Epithelial cell of proximal tubule (primary cell): ENCODE data around the gene PRLR. TPM values are rescaled to one million over a fixed set of nuclear protein-coding genes. Genes with fewer than 3 reads are reported as not detected.

ENCODE experiments used
- DNase-seq: peaks from one replicate; pipeline ENCODE4 v3.0.0-alpha.2; 2011; ENCODE audit warnings: low read depth
- H3K4me3 ChIP-seq: 2 replicates; pipeline ENCODE4 v1.5.1; 2011; ENCODE audit warnings: low read depth, mild to moderate bottlenecking, low read length
- total RNA-seq: library from RNA; depleted of rRNA; stranded (reverse); fragments of >200 nt; gene quantifications from 2 replicates; pipeline ENCODE4 v1.2.3, GENCODE V29; 2015
- TF ChIP-seq, protein P1 (sequence below): conservative IDR thresholded peaks from 2 replicates; pipeline ENCODE4 v1.5.1; 2012; ENCODE audit warnings: low read depth, mild to moderate bottlenecking, low read length

PRLR gene
- total RNA-seq, 1 donor from 2014 or later, result 0.35 TPM

DNA sequence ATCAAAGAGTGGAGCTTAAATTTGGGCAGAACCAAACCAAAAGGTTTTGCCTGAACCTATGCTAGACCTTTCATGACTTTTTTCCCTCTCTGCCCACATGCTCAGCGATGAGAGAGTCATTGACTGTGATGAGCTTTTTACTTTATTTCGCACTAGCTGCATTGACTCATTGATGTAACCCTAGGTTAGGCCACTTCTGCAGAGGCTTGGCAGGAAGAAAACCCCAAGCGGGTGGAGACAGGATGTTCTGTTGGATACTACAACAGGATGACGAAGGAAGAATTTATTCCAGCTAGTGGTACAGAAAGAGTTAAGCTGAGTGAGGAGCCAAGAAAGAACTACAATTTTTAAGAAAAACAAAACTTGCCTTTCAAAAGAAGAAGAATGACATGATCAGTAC, 201.0 kb downstream of the PRLR start:
- DNase-seq, result peak; percentile 85
- no peak overlapping the region for H3K4me3 ChIP-seq
- TF ChIP-seq, protein P1, sequence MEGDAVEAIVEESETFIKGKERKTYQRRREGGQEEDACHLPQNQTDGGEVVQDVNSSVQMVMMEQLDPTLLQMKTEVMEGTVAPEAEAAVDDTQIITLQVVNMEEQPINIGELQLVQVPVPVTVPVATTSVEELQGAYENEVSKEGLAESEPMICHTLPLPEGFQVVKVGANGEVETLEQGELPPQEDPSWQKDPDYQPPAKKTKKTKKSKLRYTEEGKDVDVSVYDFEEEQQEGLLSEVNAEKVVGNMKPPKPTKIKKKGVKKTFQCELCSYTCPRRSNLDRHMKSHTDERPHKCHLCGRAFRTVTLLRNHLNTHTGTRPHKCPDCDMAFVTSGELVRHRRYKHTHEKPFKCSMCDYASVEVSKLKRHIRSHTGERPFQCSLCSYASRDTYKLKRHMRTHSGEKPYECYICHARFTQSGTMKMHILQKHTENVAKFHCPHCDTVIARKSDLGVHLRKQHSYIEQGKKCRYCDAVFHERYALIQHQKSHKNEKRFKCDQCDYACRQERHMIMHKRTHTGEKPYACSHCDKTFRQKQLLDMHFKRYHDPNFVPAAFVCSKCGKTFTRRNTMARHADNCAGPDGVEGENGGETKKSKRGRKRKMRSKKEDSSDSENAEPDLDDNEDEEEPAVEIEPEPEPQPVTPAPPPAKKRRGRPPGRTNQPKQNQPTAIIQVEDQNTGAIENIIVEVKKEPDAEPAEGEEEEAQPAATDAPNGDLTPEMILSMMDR, result no peak

DNA sequence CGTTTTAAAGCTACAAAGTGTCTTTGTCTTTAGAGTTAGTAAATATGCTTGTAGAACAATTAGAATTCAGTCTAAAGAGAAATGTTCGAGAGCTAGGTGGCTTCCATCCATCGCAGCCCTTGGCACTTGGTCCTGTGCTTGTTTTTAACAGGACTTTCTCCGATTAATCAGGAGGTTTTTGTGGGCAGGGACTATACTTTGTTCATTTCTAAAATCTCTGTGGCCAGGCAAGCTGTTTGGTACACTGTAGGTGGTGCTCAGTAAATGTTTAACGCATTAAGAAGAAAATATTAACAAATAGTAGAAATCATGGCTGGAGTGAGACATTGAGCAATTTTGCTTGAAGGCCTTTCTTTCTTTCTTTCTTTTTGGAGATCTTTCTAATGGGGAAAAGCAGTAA, 203.3 kb downstream of the PRLR start:
- no peak overlapping the region for H3K4me3 ChIP-seq
- DNase-seq, result no peak
- TF ChIP-seq, protein P1, result no peak

DNA sequence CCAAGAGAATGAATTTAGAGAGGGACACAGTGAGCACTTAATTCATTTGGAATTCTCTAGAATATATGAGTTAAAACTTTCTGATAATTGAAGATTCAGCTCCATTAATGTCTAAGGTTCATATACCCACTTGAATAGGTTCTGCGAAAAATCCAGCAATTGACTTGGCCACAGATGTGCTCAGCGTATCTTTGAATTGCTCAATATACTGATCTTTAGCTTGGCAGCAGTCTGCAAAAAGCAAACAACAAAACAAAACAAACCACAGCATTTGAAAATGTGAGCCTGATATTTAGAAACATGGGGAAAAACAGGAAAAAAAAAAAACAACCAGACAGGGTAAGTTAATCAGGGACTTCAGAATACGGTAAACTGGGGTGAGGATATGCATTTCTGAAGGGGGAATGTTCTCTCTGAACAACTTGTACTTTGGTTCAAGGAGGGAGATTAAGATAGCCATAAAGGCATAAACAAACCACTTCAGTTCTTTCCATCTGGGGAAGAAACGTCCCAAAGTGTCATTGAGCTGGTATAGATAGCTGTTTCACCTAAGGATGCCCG, 203.9 kb downstream of the PRLR start:
- TF ChIP-seq, protein P1, result no peak
- no peak overlapping the region for H3K4me3 ChIP-seq
- no peak for DNase-seq

DNA sequence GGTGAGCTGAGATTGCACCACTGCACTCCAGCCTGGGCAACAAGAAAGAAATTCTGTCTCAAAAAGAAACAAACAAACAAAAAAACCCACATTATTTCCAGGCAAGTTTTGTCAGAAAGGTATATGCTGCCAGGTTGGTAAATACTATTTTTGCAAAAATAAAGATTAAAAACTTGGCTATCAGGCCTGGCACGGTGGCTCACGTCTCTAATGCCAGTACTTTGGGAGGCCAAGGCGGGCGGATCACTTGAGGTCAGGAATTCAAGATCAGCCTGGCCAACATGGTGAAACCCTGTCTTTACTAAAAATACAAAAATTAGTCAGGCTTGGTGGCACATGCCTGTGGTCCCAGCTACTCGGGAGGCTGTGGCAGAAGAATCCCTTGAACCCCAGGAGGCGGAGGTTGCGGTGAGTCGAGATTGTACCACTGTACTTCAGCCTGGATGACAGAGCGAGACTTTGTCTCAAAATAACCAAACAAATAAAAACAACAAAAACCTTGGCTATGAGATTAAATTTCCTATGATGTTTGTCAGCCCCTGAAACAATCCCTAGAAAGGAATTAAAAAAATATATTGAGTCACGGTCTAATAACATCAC, 205.3 kb downstream of the PRLR start:
- DNase-seq, result no peak
- TF ChIP-seq, protein P1, result no peak
- H3K4me3 ChIP-seq, result no peak overlapping the region

DNA sequence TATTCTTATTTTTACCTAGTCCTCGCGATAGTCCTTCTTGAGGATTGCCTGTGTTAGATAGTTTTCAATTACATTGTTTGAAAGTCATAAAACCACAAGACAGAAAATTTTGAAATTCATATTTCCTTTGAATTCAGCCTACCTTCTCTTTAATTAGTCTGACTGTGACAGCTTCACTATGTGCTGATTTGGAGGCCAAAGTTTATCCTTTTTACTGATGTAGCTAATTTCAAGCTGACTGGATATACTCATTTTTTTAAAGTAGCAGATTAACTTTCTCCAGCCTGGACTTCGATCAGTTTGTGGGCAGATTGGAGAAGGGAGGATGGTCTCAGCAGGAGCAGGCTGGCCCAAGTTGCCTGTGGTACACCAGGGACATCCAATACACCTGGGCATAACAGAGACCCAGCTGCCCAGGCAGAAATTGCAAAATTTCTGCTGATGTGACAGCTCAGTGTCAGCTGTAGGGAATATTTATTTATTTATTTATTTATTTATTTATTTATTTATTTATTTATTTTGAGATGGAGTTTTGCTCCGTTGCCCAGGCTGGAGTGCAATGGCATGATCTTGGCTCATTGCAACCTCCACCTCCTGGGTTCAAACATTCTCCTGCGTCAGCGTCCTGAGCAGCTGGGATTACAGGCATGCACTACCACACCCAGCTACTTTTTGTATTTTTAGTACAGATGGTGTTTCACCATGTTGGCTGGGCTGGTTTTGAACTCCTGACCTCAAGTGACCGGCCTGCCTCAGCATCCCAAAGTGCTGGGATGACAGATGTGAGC, 206.7 kb downstream of the PRLR start:
- TF ChIP-seq, protein P1, result no peak
- no peak overlapping the region for H3K4me3 ChIP-seq
- no peak for DNase-seq

DNA sequence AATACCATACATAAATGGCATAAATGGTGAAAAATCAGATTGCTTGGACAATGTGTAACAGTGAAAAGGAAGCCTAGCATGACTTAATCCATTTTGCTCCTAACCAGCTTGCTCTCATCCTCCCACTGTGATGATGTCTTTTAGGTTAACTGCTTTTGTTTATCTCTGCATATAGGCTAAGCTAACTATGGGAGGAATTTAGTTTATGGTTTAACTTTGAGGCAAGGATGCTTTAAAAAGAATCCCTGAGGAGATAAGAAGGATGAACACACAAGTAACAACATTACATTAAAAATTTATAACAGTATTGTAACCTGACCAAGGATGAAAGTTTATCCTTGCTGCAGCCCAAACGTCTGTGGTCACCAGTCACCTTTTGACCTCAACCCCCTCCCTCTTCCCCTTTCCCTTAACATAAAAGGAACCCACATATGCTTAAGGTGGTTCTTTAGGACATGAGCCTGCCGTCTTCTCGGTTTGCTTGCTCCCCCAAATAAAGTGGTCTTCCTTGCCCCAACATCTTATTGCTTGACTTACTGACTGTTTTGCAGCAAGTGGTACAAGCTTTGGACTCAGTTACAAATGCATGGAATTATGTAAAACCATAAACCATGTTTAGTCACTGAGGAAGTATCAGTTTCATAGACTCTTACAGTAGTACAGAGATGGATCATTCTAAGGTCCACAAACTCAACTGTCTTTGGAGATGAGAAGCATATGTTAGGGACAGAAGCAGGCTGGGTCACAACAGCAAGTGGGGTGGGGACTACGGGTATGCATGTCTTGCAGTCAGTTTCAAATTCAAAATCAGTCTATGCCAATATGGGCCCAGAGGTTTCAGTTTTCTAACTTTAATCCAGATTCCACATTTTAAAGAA, 213.9 kb downstream of the PRLR start:
- DNase-seq, result no peak
- no peak overlapping the region for H3K4me3 ChIP-seq
- TF ChIP-seq, protein P1, result no peak
